Measurements from ENCODE around the gene MFRP.

DNA sequence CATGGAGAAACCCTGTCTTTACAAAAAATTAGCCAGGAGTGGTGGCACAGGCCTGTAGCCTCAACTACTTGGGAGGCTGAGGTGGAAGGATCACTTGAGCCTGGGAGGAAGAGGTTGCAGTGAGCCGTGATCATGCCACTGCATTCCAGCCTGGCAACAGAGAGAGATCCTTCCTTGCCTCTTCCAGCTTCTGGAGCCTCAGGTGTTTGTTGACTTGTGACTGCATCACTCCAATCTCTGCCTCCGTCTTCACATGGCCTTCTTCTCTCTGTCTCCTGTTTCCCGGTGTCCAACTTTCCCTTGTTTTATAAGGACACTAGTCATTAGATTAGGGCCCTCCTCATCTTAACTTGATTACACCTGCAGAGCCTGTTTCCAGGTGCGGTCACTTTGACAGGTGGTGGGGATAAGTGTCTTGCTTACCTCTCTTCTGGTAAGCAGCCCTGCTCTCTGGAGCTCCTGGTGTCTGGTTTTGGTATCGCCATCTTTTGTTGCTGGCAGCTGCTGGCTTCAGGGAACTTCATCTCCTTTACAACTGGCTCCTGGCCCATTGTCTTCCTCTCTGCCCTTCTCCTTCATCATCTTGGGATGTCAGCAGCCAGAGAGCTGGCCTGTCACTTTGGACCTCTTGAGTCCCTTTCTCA, 43.2 kb upstream of the MFRP start:
- TF ChIP-seq POLR2A (IDR thresholded peaks at IDR 0.05; ENCODE audit: low read depth, low read length) (no peak), PAX5 (IDR thresholded peaks at IDR 0.05; ENCODE audit: insufficient read depth, low read length, severe bottlenecking) (no peak)

Measured in GM12891 (cell line).